ENCODE data around the gene ARRDC1. TPM values are rescaled to one million over a fixed set of nuclear protein-coding genes. Genes with fewer than 3 reads are reported as not detected.
A peak's percentile ranks its signal among the peaks of the same experiment; 100 is the strongest.

The ARRDC1 gene
- total and polyA plus RNA-seq, 9 of the 15 experiments (the other 6 are each of a cell fraction or from before 2014, with no cell fraction given): 0.21 to 45.3 (median 18.6) TPM

DNA sequence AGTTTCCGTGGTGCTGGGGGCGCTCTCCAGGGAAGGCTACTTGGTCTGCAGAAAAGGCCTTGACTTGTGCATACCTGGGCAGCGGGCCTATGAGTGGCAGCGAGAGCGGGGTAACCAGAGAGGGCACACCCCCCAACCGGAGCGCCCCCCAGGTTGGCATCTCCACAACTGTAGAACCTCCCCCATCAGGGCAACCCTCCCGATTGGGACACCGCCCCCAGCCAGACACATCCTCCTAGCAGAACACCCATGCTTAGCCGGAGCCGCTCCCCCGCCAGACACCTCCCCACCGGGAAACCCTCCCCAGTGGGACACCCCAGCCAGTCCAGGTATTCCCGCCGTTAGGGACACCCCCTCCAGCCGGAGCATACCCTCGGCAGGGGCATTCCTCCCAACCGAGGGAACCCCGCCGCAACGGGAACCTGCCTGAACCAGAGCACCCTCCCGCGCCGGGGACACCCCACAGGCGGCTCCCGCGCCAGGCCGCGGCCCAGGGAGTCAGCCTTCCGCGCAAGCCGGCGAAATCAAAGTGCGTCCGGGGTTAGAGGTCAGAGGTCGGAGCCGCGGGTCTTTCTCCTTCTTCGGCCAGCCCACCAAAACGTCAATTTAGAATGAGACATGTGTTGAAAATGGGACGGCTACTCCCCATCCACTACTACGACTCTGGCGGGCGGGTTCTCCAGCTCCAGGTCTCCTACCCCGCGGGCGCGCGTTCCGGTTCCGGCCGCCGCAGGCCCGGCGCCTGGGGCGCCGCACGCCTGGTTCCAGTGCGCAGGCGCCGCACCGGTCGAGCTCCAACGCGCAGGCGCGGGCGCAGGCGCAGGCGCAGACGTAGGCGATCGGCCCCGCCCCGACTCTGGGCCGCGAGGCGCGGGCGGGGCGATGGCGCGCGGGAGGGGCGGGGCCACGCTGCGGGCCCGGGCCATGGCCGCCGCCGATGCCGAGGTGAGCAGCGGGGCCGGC, 12.9 kb downstream of the ARRDC1 start, which contains the start of gene EHMT1 (continued):
- TF ChIP-seq RBM22 (IDR thresholded peaks at IDR 0.05; ENCODE audit: low read depth, low read length, poor library complexity, severe bottlenecking): peak; percentile 98
- TF ChIP-seq HDAC1 (IDR thresholded peaks at IDR 0.05): peak in 1 of 2 experiments; percentile 91; a peak in 2 of 4 replicates
- no peak; a peak in 1 of 4 replicates for TF ChIP-seq SRF (CRISPR knock-in tag; IDR thresholded peaks at IDR 0.05)
- no peak for TF ChIP-seq ASH1L (IDR thresholded peaks at IDR 0.05; ENCODE audit: borderline replicate concordance, low read depth, partially characterized antibody)
- no peak for TF ChIP-seq HDAC6 (IDR thresholded peaks at IDR 0.05; ENCODE audit: low read depth, low read length)
- no peak for TF ChIP-seq PTRF (tag; IDR thresholded peaks at IDR 0.05)
- peak in 1 of 2 experiments; percentile 85; a peak in 1 of 4 replicates for TF ChIP-seq MCM7 (IDR thresholded peaks at IDR 0.05)
- TF ChIP-seq, protein P1, sequence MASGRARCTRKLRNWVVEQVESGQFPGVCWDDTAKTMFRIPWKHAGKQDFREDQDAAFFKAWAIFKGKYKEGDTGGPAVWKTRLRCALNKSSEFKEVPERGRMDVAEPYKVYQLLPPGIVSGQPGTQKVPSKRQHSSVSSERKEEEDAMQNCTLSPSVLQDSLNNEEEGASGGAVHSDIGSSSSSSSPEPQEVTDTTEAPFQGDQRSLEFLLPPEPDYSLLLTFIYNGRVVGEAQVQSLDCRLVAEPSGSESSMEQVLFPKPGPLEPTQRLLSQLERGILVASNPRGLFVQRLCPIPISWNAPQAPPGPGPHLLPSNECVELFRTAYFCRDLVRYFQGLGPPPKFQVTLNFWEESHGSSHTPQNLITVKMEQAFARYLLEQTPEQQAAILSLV (tag; IDR thresholded peaks at IDR 0.05): no peak
- TF ChIP-seq ZFP36 (IDR thresholded peaks at IDR 0.05; ENCODE audit: low read depth, low read length, partially characterized antibody): no peak
- TF ChIP-seq ZNF232 (CRISPR knock-in tag; IDR thresholded peaks at IDR 0.05): no peak
- TF ChIP-seq NR2F6 (CRISPR knock-in tag; IDR thresholded peaks at IDR 0.05): peak; percentile 31; the same call in 1 of the 2 replicates
- TF ChIP-seq HDAC3 (IDR thresholded peaks at IDR 0.05; ENCODE audit: borderline replicate concordance, partially characterized antibody): no peak
- TF ChIP-seq EGR1 (conservative IDR thresholded peaks at IDR 0.05): no peak
- no peak for TF ChIP-seq ZNF175 (CRISPR knock-in tag; IDR thresholded peaks at IDR 0.05; ENCODE audit: low read depth)
- TF ChIP-seq ZNF561 (CRISPR knock-in tag; conservative IDR thresholded peaks at IDR 0.05): no peak
- TF ChIP-seq NFRKB (IDR thresholded peaks at IDR 0.05; ENCODE audit: low read depth): no peak
- no peak; the same call in 1 of the 2 replicates for TF ChIP-seq SMARCE1 (IDR thresholded peaks at IDR 0.05)
- peak; percentile 21 for TF ChIP-seq NEUROD1 (IDR thresholded peaks at IDR 0.05; ENCODE audit: borderline replicate concordance, low read depth, low read length, partially characterized antibody)
- TF ChIP-seq, protein P2, sequence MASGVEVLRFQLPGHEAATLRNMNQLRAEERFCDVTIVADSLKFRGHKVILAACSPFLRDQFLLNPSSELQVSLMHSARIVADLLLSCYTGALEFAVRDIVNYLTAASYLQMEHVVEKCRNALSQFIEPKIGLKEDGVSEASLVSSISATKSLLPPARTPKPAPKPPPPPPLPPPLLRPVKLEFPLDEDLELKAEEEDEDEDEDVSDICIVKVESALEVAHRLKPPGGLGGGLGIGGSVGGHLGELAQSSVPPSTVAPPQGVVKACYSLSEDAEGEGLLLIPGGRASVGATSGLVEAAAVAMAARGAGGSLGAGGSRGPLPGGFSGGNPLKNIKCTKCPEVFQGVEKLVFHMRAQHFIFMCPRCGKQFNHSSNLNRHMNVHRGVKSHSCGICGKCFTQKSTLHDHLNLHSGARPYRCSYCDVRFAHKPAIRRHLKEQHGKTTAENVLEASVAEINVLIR (CRISPR knock-in tag; IDR thresholded peaks at IDR 0.05): 0 out of 2 replicates have a peak, but pooled peaks have one; percentile 50
- TF ChIP-seq RHOXF2B (CRISPR knock-in tag; conservative IDR thresholded peaks at IDR 0.05): peak; percentile 75; the same call in 1 of the 2 replicates
- TF ChIP-seq RNF2 (IDR thresholded peaks at IDR 0.05): 0 out of 2 replicates have a peak, but pooled peaks have one; percentile 20
- TF ChIP-seq, protein P3, sequence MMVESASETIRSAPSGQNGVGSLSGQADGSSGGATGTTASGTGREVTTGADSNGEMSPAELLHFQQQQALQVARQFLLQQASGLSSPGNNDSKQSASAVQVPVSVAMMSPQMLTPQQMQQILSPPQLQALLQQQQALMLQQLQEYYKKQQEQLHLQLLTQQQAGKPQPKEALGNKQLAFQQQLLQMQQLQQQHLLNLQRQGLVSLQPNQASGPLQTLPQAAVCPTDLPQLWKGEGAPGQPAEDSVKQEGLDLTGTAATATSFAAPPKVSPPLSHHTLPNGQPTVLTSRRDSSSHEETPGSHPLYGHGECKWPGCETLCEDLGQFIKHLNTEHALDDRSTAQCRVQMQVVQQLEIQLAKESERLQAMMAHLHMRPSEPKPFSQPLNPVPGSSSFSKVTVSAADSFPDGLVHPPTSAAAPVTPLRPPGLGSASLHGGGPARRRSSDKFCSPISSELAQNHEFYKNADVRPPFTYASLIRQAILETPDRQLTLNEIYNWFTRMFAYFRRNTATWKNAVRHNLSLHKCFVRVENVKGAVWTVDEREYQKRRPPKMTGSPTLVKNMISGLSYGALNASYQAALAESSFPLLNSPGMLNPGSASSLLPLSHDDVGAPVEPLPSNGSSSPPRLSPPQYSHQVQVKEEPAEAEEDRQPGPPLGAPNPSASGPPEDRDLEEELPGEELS (CRISPR knock-in tag; IDR thresholded peaks at IDR 0.05; ENCODE audit: borderline replicate concordance): no peak
- TF ChIP-seq ZNF212 (CRISPR knock-in tag; IDR thresholded peaks at IDR 0.05): peak; percentile 49; the same call in 1 of the 2 replicates
- TF ChIP-seq POLR3A (IDR thresholded peaks at IDR 0.05; ENCODE audit: borderline replicate concordance, extremely low read depth, insufficient read depth, insufficient read length): no peak
- TF ChIP-seq JUNB (CRISPR knock-in tag; conservative IDR thresholded peaks at IDR 0.05): no peak

Data from K562 (cell line).